Endothelial cell (in vitro differentiated cells): ENCODE data around the gene RAD18. TPM values are rescaled to one million over a fixed set of nuclear protein-coding genes. Genes with fewer than 3 reads are reported as not detected.

Experiments used
- DNase-seq: peaks from one replicate; pipeline ENCODE4 v3.0.0; 2021; ENCODE audit warnings: low spot score
- H3K27ac Mint-ChIP-seq: one replicate; pipeline ENCODE4 v1.8.0; 2021; ENCODE audit warnings: mixed read lengths, inconsistent platforms; ENCODE audit not compliant: unreplicated experiment
- H3K27me3 Mint-ChIP-seq: one replicate; pipeline ENCODE4 v1.8.0; 2021; ENCODE audit warnings: mild to moderate bottlenecking, moderate library complexity, mixed read lengths, inconsistent platforms; ENCODE audit not compliant: unreplicated experiment
- H3K36me3 Mint-ChIP-seq: one replicate; pipeline ENCODE4 v1.8.0; 2021; ENCODE audit warnings: mild to moderate bottlenecking, low read depth, mixed read lengths, inconsistent platforms; ENCODE audit not compliant: unreplicated experiment
- H3K4me1 Mint-ChIP-seq: one replicate; pipeline ENCODE4 v1.8.0; 2021; ENCODE audit warnings: mild to moderate bottlenecking, mixed read lengths, inconsistent platforms; ENCODE audit not compliant: unreplicated experiment
- H3K4me3 Mint-ChIP-seq: one replicate; pipeline ENCODE4 v1.8.0; 2021; ENCODE audit warnings: mild to moderate bottlenecking, mixed read lengths, inconsistent platforms; ENCODE audit not compliant: unreplicated experiment
- H3K9me3 Mint-ChIP-seq: one replicate; pipeline ENCODE4 v1.8.0; 2021; ENCODE audit warnings: mixed read lengths, inconsistent platforms; ENCODE audit not compliant: unreplicated experiment
- total RNA-seq: library from RNA; stranded (reverse); fragmentation: NEBNext Ultra II Directional; extraction: Animal tissue kit (Norgen Biotek cat#: 25700); gene quantifications from one replicate; pipeline ENCODE4 v1.2.1, GENCODE V29; 2021; ENCODE audit not compliant: unreplicated experiment
- TF ChIP-seq, protein P1 (sequence below): fragments of 200-600 bp; sonication (generic); IDR thresholded peaks from one replicate; pipeline ENCODE4 v1.5.0; 2021; ENCODE audit warnings: antibody characterized with exemption; ENCODE audit not compliant: unreplicated experiment

Gene RAD18
- total RNA-seq, 1 donor from 2014 or later: 12.2 TPM

DNA sequence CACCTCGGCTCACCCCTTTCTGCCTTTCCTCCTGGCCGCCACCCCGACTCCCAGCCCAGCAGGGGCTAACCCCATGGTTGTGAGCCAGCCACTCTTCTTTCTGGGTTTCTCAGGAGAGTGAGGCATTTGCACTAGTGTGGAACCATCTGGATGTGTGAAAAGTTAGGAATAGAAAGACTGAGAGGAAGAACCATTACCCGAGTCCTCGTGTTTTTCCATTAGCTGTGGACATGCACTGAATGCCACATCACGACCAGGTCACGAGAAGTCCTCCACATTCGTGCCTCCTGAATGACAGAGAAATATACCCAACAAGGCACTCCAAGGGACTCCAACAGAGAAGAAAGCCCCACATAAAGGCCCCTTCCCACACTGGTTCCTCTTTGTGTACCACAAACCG lies 18.0 kb upstream of the RAD18 start:
- peaks cover 7% of the 10 kb centered on the region for H3K4me1 Mint-ChIP-seq
- peaks cover 5% of the 10 kb centered on the region for H3K36me3 Mint-ChIP-seq
- H3K4me3 Mint-ChIP-seq: no peak overlapping the region
- H3K9me3 Mint-ChIP-seq: no peaks in the 10 kb centered on the region
- peaks cover 3% of the 10 kb centered on the region for H3K27me3 Mint-ChIP-seq
- TF ChIP-seq, protein P1, sequence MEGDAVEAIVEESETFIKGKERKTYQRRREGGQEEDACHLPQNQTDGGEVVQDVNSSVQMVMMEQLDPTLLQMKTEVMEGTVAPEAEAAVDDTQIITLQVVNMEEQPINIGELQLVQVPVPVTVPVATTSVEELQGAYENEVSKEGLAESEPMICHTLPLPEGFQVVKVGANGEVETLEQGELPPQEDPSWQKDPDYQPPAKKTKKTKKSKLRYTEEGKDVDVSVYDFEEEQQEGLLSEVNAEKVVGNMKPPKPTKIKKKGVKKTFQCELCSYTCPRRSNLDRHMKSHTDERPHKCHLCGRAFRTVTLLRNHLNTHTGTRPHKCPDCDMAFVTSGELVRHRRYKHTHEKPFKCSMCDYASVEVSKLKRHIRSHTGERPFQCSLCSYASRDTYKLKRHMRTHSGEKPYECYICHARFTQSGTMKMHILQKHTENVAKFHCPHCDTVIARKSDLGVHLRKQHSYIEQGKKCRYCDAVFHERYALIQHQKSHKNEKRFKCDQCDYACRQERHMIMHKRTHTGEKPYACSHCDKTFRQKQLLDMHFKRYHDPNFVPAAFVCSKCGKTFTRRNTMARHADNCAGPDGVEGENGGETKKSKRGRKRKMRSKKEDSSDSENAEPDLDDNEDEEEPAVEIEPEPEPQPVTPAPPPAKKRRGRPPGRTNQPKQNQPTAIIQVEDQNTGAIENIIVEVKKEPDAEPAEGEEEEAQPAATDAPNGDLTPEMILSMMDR: no peak
- no peak overlapping the region for H3K27ac Mint-ChIP-seq
- no peak for DNase-seq

GRCh38 chr3:8980756-8981257 lies 17.5 kb upstream of the RAD18 start:
- H3K4me1 Mint-ChIP-seq: peaks cover 7% of the 10 kb centered on the region
- peaks cover 3% of the 10 kb centered on the region for H3K27me3 Mint-ChIP-seq
- TF ChIP-seq, protein P1: no peak
- H3K9me3 Mint-ChIP-seq: no peaks in the 10 kb centered on the region
- peaks cover 5% of the 10 kb centered on the region for H3K36me3 Mint-ChIP-seq
- H3K4me3 Mint-ChIP-seq: no peak overlapping the region
- DNase-seq: no peak
- no peak overlapping the region for H3K27ac Mint-ChIP-seq

- H3K27ac Mint-ChIP-seq: no peak overlapping the region
- peaks cover 7% of the 10 kb centered on the region for H3K4me1 Mint-ChIP-seq
- peaks cover 5% of the 10 kb centered on the region for H3K36me3 Mint-ChIP-seq
- TF ChIP-seq, protein P1: no peak
- DNase-seq: no peak
- H3K27me3 Mint-ChIP-seq: peaks cover 3% of the 10 kb centered on the region
- no peaks in the 10 kb centered on the region for H3K9me3 Mint-ChIP-seq
- no peak overlapping the region for H3K4me3 Mint-ChIP-seq
Measured at GRCh38 chr3:8979262-8979661, 16.0 kb upstream of the RAD18 start.

DNA sequence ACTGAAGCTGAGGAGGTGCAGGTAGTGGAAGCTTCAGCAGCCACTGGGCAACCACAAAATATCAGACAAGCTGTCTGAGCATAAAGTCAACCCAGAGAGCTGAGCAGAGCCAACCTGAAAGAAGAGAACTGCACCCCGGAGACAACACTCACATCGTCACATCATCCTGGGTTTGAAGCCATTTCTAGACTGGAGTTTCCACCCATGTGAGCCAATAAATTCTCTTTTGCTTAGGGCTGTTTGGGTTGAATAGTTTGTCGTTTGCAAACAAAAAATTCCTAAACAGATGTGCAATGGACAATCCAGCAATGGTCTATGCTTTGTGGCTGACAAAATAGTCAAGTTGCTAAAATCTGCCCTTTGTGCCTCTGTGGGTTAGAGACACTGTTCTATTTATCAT lies 15.3 kb upstream of the RAD18 start:
- Mint-ChIP-seq H3K9me3 (no peaks in the 10 kb centered on the region), H3K4me3 (no peak overlapping the region), H3K27me3 (peaks cover 3% of the 10 kb centered on the region), H3K27ac (no peak overlapping the region), H3K4me1 (peaks cover 7% of the 10 kb centered on the region), H3K36me3 (peaks cover 5% of the 10 kb centered on the region)
- TF ChIP-seq, protein P1: no peak
- no peak for DNase-seq

- Mint-ChIP-seq H3K4me3 (no peak overlapping the region), H3K4me1 (peaks cover 7% of the 10 kb centered on the region), H3K36me3 (peaks cover 5% of the 10 kb centered on the region), H3K9me3 (no peaks in the 10 kb centered on the region), H3K27ac (no peak overlapping the region), H3K27me3 (peaks cover 3% of the 10 kb centered on the region)
- DNase-seq: no peak
- TF ChIP-seq, protein P1: no peak
Measured at GRCh38 chr3:8976540-8977182, 13.4 kb upstream of the RAD18 start.
